C4-2B (cell line): ENCODE measurements around the gene CFAP70.

ENCODE experiments used
- ZFX ChIP-seq: fragments of 450-650 bp; IDR thresholded peaks from 2 replicates; pipeline ENCODE4 v1.6.1; 2017
- TF ChIP-seq, protein P1 (sequence below): fragments of 450-650 bp; conservative IDR thresholded peaks from 2 replicates; pipeline ENCODE4 v1.5.1; 2017; ENCODE audit warnings: mild to moderate bottlenecking

DNA sequence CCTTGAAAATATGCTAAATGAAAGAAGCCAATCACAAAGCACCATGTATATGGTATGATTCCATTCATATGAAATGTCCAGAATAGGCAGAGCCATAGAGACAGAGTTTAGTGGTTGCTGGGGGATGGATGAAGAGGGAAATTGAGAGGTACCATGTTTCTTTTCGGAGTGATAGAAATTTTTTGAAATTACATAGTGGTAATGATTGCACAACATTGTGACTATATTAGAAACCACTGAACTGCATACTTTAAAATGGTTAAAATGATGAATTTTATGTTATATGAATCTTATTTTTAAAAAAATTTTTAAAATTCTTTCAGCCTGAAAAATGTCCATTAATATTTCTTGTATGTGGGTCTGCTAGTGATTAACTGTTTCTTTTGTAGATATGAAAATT, 137.7 kb downstream of the CFAP70 start:
- TF ChIP-seq, protein P1, sequence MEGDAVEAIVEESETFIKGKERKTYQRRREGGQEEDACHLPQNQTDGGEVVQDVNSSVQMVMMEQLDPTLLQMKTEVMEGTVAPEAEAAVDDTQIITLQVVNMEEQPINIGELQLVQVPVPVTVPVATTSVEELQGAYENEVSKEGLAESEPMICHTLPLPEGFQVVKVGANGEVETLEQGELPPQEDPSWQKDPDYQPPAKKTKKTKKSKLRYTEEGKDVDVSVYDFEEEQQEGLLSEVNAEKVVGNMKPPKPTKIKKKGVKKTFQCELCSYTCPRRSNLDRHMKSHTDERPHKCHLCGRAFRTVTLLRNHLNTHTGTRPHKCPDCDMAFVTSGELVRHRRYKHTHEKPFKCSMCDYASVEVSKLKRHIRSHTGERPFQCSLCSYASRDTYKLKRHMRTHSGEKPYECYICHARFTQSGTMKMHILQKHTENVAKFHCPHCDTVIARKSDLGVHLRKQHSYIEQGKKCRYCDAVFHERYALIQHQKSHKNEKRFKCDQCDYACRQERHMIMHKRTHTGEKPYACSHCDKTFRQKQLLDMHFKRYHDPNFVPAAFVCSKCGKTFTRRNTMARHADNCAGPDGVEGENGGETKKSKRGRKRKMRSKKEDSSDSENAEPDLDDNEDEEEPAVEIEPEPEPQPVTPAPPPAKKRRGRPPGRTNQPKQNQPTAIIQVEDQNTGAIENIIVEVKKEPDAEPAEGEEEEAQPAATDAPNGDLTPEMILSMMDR, result no peak
- no peak for TF ChIP-seq ZFX
